CD4-positive, alpha-beta T cell (primary cell): Measurements from ENCODE around the gene SH3D19. TPM values are rescaled to one million over a fixed set of nuclear protein-coding genes. Genes with fewer than 3 reads are reported as not detected.
"Not testable (repeated sequence)": the region's sequence is repeated elsewhere in the genome, so short reads cannot be mapped to it uniquely, and the experiment has no call there.

ENCODE experiments used
- ATAC-seq: fragments of 200-7000 bp; cut with Tn5 transposase; one replicate; pipeline ENCODE4 v1.10.0; 2022; ENCODE audit warnings: mild to moderate bottlenecking; ENCODE audit not compliant: poor library complexity
- CTCF ChIA-PET: fragments of 350-600 bp; sonication (Branson Sonifier 250); formaldehyde crosslinking; loops from one replicate; lab custom pipeline; 2021; ENCODE audit warnings: antibody characterized with exemption, inconsistent platforms; lab: Charles Lee
- POLR2A ChIA-PET: fragments of 350-600 bp; sonication (Branson Sonifier 250); formaldehyde crosslinking; loops from one replicate; lab custom pipeline; 2021; ENCODE audit warnings: antibody characterized with exemption, inconsistent platforms; lab: Charles Lee
- DNase-seq, 14 experiments: peaks; one replicate each; pipeline ENCODE4 v3.0.0-alpha.2; 2013 to 2020; ENCODE audit warnings: mixed read lengths in 2 of 14
- H3K27ac ChIP-seq, 2 donors: one replicate each; pipeline versions ENCODE4 v1.5.1 to v1.7.0; 2013; ENCODE audit warnings: low read length in 2 of 2, low read depth in 1 of 2, mild to moderate bottlenecking in 1 of 2
- H3K27me3 ChIP-seq, 2 experiments: 1 replicate in 1 of 2; 2 replicates in 1 of 2; pipeline versions ENCODE4 v1.6.1 to v1.7.0; 2013; ENCODE audit warnings: low read length in 2 of 2, control low read depth in 1 of 2, mild to moderate bottlenecking in 1 of 2, moderate library complexity in 1 of 2; ENCODE audit not compliant: insufficient read depth in 2 of 2, control insufficient read depth in 1 of 2
- H3K36me3 ChIP-seq: one replicate; pipeline ENCODE4 v1.6.1; 2013; ENCODE audit warnings: low read length, control low read depth; ENCODE audit not compliant: insufficient read depth
- H3K4me1 ChIP-seq: one replicate; pipeline ENCODE4 v1.6.1; 2013; ENCODE audit warnings: low read length, control low read depth; ENCODE audit not compliant: insufficient read depth
- H3K4me3 ChIP-seq: one replicate; pipeline ENCODE4 v1.5.1; 2013; ENCODE audit warnings: mild to moderate bottlenecking, low read length, moderate library complexity
- H3K9me3 ChIP-seq, 2 experiments: 1 replicate in 1 of 2; 2 replicates in 1 of 2; pipeline versions ENCODE4 v1.6.1 to v1.7.0; 2013; ENCODE audit warnings: low read length in 2 of 2, mild to moderate bottlenecking in 2 of 2, control low read depth in 1 of 2, moderate library complexity in 1 of 2; ENCODE audit not compliant: control insufficient read depth in 1 of 2, insufficient read depth in 1 of 2
- H3K27ac Mint-ChIP-seq: one replicate; pipeline ENCODE4 v1.8.0; 2020; ENCODE audit warnings: mixed read lengths
- H3K27me3 Mint-ChIP-seq: one replicate; pipeline ENCODE4 v1.8.0; 2021; ENCODE audit warnings: mixed read lengths
- H3K36me3 Mint-ChIP-seq: one replicate; pipeline ENCODE4 v1.8.0; 2021; ENCODE audit warnings: low read depth, mixed read lengths
- H3K4me1 Mint-ChIP-seq: one replicate; pipeline ENCODE4 v1.8.0; 2021; ENCODE audit warnings: low read depth, mixed read lengths
- H3K4me3 Mint-ChIP-seq: one replicate; pipeline ENCODE4 v1.8.0; 2020; ENCODE audit warnings: mild to moderate bottlenecking, mixed read lengths
- H3K9me3 Mint-ChIP-seq: one replicate; pipeline ENCODE4 v1.8.0; 2020; ENCODE audit warnings: mixed read lengths
- intact Hi-C, 2 experiments: fragments of 100-400 bp; cut with DNase I in 1 of 2; cut with micrococcal nuclease in 1 of 2; formaldehyde crosslinking; loops; one replicate each; pipeline versions ENCODE4 v1.15.1 to v1.9.0; 2023 to 2025; cut with DNase I, micrococcal nuclease
- total RNA-seq, 174 experiments: library from RNA in 2 of 174; stranded (reverse) in 2 of 174; gene quantifications; one replicate each; pipeline ENCODE4 v1.2.3 and lab custom pipeline; 2021 to 2026
- TF ChIP-seq, protein P1 (sequence below): fragments of 200-600 bp; IDR thresholded peaks from one replicate; pipeline ENCODE4 v1.8.0; 2022; ENCODE audit warnings: antibody characterized with exemption, mild to moderate bottlenecking

The SH3D19 gene
- total RNA-seq, 2 experiments from 2014 or later = 0.27 TPM; not detected in 1

DNA sequence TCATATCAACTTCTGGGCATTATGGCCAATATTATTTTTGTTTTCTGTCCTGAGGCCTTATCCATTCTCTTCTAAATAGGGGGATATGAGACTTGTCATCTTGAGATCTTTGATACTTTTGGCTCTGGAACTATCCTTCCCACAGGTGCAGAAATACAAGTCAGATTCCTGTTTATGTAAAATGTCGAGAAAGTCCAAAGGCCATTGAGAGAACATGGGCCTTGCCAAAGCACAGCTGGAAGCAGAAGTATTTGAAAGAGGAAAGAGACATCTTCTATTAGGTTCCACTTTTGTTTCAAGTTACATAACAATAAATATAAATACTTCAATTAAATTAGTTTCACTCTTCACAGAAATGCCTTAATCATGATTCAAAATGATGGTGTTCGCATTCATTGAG, 69.3 kb downstream of the SH3D19 start:
- intact Hi-C loops = no loop called here
- ChIA-PET CTCF (no interaction called here), POLR2A (no interaction called here)
- Mint-ChIP-seq H3K27ac (no peak overlapping the region), H3K4me3 (no peak overlapping the region), H3K4me1 (no peaks in the 10 kb centered on the region), H3K27me3 (peaks cover 9% of the 10 kb centered on the region), H3K9me3 (no peaks in the 10 kb centered on the region), H3K36me3 (no peaks in the 10 kb centered on the region)
- TF ChIP-seq, protein P1, sequence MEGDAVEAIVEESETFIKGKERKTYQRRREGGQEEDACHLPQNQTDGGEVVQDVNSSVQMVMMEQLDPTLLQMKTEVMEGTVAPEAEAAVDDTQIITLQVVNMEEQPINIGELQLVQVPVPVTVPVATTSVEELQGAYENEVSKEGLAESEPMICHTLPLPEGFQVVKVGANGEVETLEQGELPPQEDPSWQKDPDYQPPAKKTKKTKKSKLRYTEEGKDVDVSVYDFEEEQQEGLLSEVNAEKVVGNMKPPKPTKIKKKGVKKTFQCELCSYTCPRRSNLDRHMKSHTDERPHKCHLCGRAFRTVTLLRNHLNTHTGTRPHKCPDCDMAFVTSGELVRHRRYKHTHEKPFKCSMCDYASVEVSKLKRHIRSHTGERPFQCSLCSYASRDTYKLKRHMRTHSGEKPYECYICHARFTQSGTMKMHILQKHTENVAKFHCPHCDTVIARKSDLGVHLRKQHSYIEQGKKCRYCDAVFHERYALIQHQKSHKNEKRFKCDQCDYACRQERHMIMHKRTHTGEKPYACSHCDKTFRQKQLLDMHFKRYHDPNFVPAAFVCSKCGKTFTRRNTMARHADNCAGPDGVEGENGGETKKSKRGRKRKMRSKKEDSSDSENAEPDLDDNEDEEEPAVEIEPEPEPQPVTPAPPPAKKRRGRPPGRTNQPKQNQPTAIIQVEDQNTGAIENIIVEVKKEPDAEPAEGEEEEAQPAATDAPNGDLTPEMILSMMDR = no peak
- Histone ChIP-seq H3K27ac (no peak overlapping the region), H3K36me3 (no peaks in the 10 kb centered on the region), H3K27me3 (no peaks in the 10 kb centered on the region), H3K4me3 (no peak overlapping the region), H3K4me1 (no peaks in the 10 kb centered on the region), H3K9me3 (peaks cover 0 to 9% of the 10 kb centered on the region in 2 experiments)
- ATAC-seq (no peak), DNase-seq (no peak)

DNA sequence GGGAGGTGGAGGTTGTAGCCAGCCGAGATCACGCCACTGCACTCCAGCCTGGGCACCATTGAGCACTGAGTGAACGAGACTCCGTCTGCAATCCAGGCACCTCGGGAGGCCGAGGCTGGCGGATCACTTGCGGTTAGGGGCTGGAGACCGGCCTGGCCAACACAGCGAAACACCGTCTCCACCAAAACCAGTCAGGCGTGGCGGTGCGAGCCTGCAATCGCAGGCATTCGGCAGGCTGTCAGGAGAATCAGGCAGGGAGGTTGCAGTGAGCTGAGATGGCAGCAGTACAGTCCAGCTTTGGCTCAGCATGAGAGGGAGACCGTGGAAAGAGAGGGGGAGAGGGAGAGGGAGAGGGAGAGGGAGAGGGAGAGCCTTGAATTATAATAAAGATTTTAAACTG, 69.7 kb downstream of the SH3D19 start:
- H3K4me3 Mint-ChIP-seq, H3K4me1 Mint-ChIP-seq, H3K27ac ChIP-seq, H3K9me3 ChIP-seq, H3K4me1 ChIP-seq, H3K36me3 Mint-ChIP-seq, H3K27me3 Mint-ChIP-seq, H3K36me3 ChIP-seq, H3K4me3 ChIP-seq, intact Hi-C loops, POLR2A ChIA-PET, H3K27me3 ChIP-seq, H3K27ac Mint-ChIP-seq, CTCF ChIA-PET, H3K9me3 Mint-ChIP-seq, DNase-seq, ATAC-seq: not testable (repeated sequence)

DNA sequence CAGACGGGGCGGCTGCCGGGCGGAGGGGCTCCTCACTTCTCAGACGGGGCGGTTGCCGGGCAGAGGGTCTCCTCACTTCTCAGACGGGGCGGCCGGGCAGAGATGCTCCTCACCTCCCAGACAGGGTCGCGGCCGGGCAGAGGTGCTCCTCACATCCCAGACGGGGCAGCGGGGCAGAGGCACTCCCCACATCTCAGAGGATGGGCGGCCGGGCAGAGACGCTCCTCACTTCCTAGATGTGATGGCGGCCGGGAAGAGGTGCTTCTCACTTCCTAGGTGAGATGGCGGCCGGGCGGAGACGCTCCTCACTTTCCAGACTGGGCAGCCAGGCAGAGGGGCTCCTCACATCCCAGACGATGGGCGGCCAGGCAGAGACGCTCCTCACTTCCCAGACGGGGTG, 70.2 kb downstream of the SH3D19 start:
- H3K9me3 Mint-ChIP-seq, H3K36me3 ChIP-seq, H3K27me3 Mint-ChIP-seq, H3K4me1 Mint-ChIP-seq, H3K4me3 Mint-ChIP-seq, intact Hi-C loops, H3K36me3 Mint-ChIP-seq, ATAC-seq, H3K27ac ChIP-seq, H3K4me1 ChIP-seq, DNase-seq, H3K9me3 ChIP-seq, H3K27ac Mint-ChIP-seq, CTCF ChIA-PET, POLR2A ChIA-PET, H3K4me3 ChIP-seq, H3K27me3 ChIP-seq: not testable (repeated sequence)

DNA sequence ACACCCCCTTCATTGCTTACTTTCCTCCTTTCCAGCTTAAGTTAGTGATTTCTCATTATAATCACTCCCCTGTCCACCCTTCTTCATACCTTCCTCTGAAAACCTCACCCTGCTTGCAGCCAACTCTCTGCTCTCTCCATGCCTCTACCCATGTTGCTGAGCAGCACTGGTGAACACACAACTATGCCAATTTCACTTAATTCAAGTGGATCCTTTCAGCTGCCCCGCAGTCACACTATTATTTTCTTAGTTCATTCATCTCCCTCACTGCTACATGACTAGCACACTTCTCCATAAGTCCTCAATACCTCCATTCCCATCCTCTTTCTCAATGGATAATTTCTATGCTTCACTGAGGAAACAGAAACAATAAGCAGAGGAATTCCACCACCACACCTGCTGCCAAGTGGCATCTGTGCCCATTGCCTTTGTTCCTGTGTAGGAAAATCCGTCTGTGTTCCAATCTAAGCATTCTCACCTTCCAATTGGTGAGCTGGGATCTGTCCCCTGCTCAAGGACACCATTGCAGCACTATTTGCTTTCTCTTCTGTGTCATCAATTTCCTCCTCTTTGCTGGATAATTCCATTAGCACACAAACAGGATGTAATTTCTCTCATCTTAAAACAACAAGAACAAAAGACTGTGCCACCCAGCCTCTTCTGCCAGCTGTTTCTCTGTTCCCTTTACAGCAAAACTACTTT, 73.7 kb downstream of the SH3D19 start:
- no peaks in the 10 kb centered on the region for H3K36me3 ChIP-seq
- H3K4me1 Mint-ChIP-seq = no peaks in the 10 kb centered on the region
- H3K4me3 Mint-ChIP-seq = no peak overlapping the region
- no peak for DNase-seq
- no peaks in the 10 kb centered on the region for H3K9me3 Mint-ChIP-seq
- no peak overlapping the region for H3K4me3 ChIP-seq
- no peaks in the 10 kb centered on the region for H3K27me3 Mint-ChIP-seq
- no peak for ATAC-seq
- TF ChIP-seq, protein P1 = no peak
- intact Hi-C loops = no loop called here
- H3K27ac ChIP-seq = no peak overlapping the region
- ChIA-PET CTCF (no interaction called here), POLR2A (no interaction called here)
- no peaks in the 10 kb centered on the region for H3K36me3 Mint-ChIP-seq
- no peaks in the 10 kb centered on the region for H3K4me1 ChIP-seq
- peaks cover 0 to 9% of the 10 kb centered on the region in 2 experiments for H3K9me3 ChIP-seq
- no peak overlapping the region for H3K27ac Mint-ChIP-seq
- no peaks in the 10 kb centered on the region for H3K27me3 ChIP-seq
